Measurements from ENCODE around the gene ZFP64. TPM values are rescaled to one million over a fixed set of nuclear protein-coding genes. Genes with fewer than 3 reads are reported as not detected.

The ZFP64 gene
- total RNA-seq, 2 experiments from 2014 or later: 9.7 to 10.7 TPM

GRCh38 chr20:52103913-52104545 is 87.5 kb downstream of the ZFP64 start:
- peak; percentile 21 for DNase-seq
- CTCF ChIA-PET: interaction anchor here (0.8 kb wide), 1 partner anchor 22 kb away, joined by 3 read pairs; no protein-coding TSS in a partner anchor

DNA sequence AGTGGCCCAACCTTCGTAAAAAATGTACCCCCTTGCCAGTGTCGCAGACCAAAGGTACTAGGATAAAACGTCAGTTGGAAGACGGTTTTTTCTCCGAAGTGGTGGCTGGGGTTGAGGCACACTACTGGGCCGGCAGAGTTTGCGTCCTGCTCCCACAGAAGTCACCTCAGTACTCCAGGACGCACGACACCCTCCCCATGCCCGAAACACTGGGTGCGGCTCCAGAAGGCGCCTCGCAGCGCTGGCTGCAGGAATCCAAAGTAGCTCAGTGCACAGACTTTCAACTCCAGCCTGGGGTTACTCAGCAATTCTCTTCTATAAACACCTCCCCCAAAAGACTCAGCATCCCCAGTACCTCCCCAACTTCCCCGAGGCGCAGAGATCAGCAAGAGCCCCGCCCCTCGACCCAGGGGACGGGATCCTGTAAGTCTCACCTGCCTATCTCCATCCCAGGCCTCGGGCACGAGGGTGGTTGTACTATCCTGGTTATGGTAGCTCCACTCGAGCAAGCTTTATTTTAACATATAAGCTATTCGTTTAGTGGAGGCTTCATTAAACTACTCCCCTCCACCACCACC is 88.2 kb downstream of the ZFP64 start:
- Mint-ChIP-seq H3K4me1 (peaks cover 22% of the 10 kb centered on the region), H3K4me3 (peak overlapping the region; percentile 4), H3K27me3 (peaks cover 35% of the 10 kb centered on the region), H3K36me3 (ENCODE audit: low read depth) (no peaks in the 10 kb centered on the region), H3K27ac (no peak overlapping the region), H3K9me3 (no peaks in the 10 kb centered on the region)
- ChIA-PET CTCF (interaction anchor here (0.8 kb wide), 1 partner anchor 21 kb away, joined by 3 read pairs; no protein-coding TSS in a partner anchor), POLR2A (no interaction called here)
- DNase-seq: no peak

More at GRCh38 chr20:52103913-52104545, 87.5 kb downstream of the ZFP64 start:
- Mint-ChIP-seq H3K27me3 (peaks cover 35% of the 10 kb centered on the region), H3K4me1 (peaks cover 22% of the 10 kb centered on the region), H3K4me3 (peak overlapping the region; percentile 24), H3K36me3 (ENCODE audit: low read depth) (no peaks in the 10 kb centered on the region), H3K9me3 (no peaks in the 10 kb centered on the region), H3K27ac (no peak overlapping the region)
- POLR2A ChIA-PET: no interaction called here

GRCh38 chr20:52102559-52102958 is 89.0 kb downstream of the ZFP64 start:
- H3K4me3 Mint-ChIP-seq: no peak overlapping the region
- H3K27me3 Mint-ChIP-seq: peaks cover 35% of the 10 kb centered on the region
- DNase-seq: no peak
- H3K4me1 Mint-ChIP-seq: peaks cover 22% of the 10 kb centered on the region
- H3K36me3 Mint-ChIP-seq (ENCODE audit: low read depth): no peaks in the 10 kb centered on the region
- H3K27ac Mint-ChIP-seq: no peak overlapping the region
- POLR2A ChIA-PET: no interaction called here
- CTCF ChIA-PET: no interaction called here
- H3K9me3 Mint-ChIP-seq: no peaks in the 10 kb centered on the region

DNA sequence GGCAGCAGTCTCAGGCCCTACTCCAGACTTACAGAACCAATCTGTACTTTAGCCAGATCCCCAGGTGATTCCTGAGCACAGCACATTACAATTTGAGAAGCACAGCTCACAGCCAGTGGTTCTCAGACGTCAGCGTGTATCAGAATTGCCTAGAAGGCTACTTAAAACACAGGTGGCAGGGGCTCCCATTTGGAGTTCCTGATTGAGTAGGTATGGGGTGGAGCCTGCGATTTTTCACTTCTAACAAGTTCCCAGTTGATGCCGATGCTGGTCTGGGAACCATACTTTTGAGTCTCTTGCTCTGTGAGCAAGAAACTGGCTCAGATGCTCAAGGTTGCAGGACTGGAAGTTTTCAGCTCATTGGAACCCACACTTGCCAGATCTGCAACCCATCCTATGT is 89.5 kb downstream of the ZFP64 start:
- ChIA-PET CTCF (no interaction called here), POLR2A (no interaction called here)
- H3K4me3 Mint-ChIP-seq: no peak overlapping the region
- no peak overlapping the region for H3K27ac Mint-ChIP-seq
- peaks cover 22% of the 10 kb centered on the region for H3K4me1 Mint-ChIP-seq
- no peaks in the 10 kb centered on the region for H3K9me3 Mint-ChIP-seq
- peaks cover 35% of the 10 kb centered on the region for H3K27me3 Mint-ChIP-seq
- DNase-seq: no peak
- H3K36me3 Mint-ChIP-seq (ENCODE audit: low read depth): no peaks in the 10 kb centered on the region

Measured in activated CD4-positive, alpha-beta memory T cell treated with anti-CD3 and anti-CD28 coated beads, Interleukin-2, amount 10 ng/mL, durations not matched to agents 7 days and 5 days (primary cell).